ENCODE data around the gene SORCS2.
A peak's percentile ranks its signal among the peaks of the same experiment; 100 is the strongest.

The SORCS2 gene

DNA sequence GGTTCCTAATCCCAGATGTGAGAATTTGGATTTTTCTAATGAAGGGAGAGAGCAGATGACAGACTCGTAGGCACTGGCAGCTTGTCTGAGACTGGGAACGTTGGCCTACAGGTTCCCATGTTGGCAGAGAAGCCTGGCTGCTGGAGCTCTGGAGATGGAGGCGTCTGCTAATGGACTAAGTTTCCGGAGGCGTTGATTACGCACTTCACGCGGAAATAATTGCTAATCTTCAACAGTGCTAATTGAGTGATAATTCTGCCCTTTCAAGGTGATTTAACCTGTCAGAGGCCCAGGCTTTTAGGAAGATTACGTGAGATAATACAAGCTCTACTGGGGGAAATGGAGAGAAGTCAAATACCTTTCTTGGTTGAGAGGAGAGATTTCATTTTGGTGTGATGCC, 165.0 kb downstream of the SORCS2 start:
- H3K36me3 ChIP-seq (ENCODE audit: control insufficient read depth in 1 of 2, insufficient read depth in 2 of 2, low read length in 2 of 2), result no peaks in the 10 kb centered on the region
- no peak overlapping the region for H3K23ac ChIP-seq (ENCODE audit: low read length)
- no peak overlapping the region for H2AK5ac ChIP-seq (ENCODE audit: low read length)
- H3K4me2 ChIP-seq (ENCODE audit: low read length), result no peak overlapping the region
- no peak overlapping the region for H2BK120ac ChIP-seq (ENCODE audit: insufficient read depth, low read length, poor library complexity)
- H3K9me3 ChIP-seq (ENCODE audit: insufficient read depth, low read depth, low read length), result peaks cover under 1% of the 10 kb centered on the region
- no peak overlapping the region for H4K12ac ChIP-seq (ENCODE audit: low read depth, low read length)
- H3K27me3 ChIP-seq (ENCODE audit: insufficient read depth, low read length), result no peaks in the 10 kb centered on the region
- H4K8ac ChIP-seq (ENCODE audit: low read depth, low read length), result no peak overlapping the region
- no peak overlapping the region for H3K4ac ChIP-seq (ENCODE audit: low read depth, low read length)
- no peaks in the 10 kb centered on the region for H3K79me2 ChIP-seq (ENCODE audit: control insufficient read depth, insufficient read depth, low read length, poor library complexity)
- H2BK12ac ChIP-seq (ENCODE audit: low read length), result no peak overlapping the region
- no peak overlapping the region for H2AFZ ChIP-seq (ENCODE audit: insufficient read depth, low read length, poor library complexity)
- H3K14ac ChIP-seq (ENCODE audit: low read length), result no peak overlapping the region
- H2BK5ac ChIP-seq (ENCODE audit: low read depth, low read length, poor library complexity), result no peak overlapping the region
- no peak overlapping the region for H3K4me3 ChIP-seq (ENCODE audit: low read depth, low read length)
- no peak overlapping the region for H3K9ac ChIP-seq (ENCODE audit: low read length)
- H3K79me1 ChIP-seq (ENCODE audit: low read length), result no peaks in the 10 kb centered on the region
- no peak for DNase-seq
- H3K4me1 ChIP-seq (ENCODE audit: control insufficient read depth in 1 of 2, insufficient read depth in 2 of 2, low read length in 2 of 2), result peaks cover 0 to 2% of the 10 kb centered on the region in 2 experiments
- H4K91ac ChIP-seq (ENCODE audit: low read depth, low read length), result no peak overlapping the region
- WGBS (ENCODE audit: extremely low coverage, insufficient coverage, insufficient read length), result no CpG with 5 or more reads among the region's 9 CpGs
- no peak overlapping the region for H3K27ac ChIP-seq (ENCODE audit: low read depth, low read length)
- no peak overlapping the region for H3K18ac ChIP-seq (ENCODE audit: low read length)

GRCh38 chr4:7358100-7358735, 165.9 kb downstream of the SORCS2 start:
- no peak overlapping the region for H2BK120ac ChIP-seq (ENCODE audit: insufficient read depth, low read length, poor library complexity)
- H3K79me2 ChIP-seq (ENCODE audit: control insufficient read depth, insufficient read depth, low read length, poor library complexity), result no peaks in the 10 kb centered on the region
- no peaks in the 10 kb centered on the region for H3K79me1 ChIP-seq (ENCODE audit: low read length)
- H3K27me3 ChIP-seq (ENCODE audit: insufficient read depth, low read length), result no peaks in the 10 kb centered on the region
- H3K23ac ChIP-seq (ENCODE audit: low read length), result no peak overlapping the region
- H3K36me3 ChIP-seq (ENCODE audit: control insufficient read depth in 1 of 2, insufficient read depth in 2 of 2, low read length in 2 of 2), result no peaks in the 10 kb centered on the region
- H3K27ac ChIP-seq (ENCODE audit: low read depth, low read length), result no peak overlapping the region
- no peak overlapping the region for H2AK5ac ChIP-seq (ENCODE audit: low read length)
- no peak overlapping the region for H2AFZ ChIP-seq (ENCODE audit: insufficient read depth, low read length, poor library complexity)
- H3K9ac ChIP-seq (ENCODE audit: low read length), result no peak overlapping the region
- H4K8ac ChIP-seq (ENCODE audit: low read depth, low read length), result no peak overlapping the region
- H4K91ac ChIP-seq (ENCODE audit: low read depth, low read length), result no peak overlapping the region
- no peak overlapping the region for H3K4ac ChIP-seq (ENCODE audit: low read depth, low read length)
- H3K4me2 ChIP-seq (ENCODE audit: low read length), result no peak overlapping the region
- H2BK12ac ChIP-seq (ENCODE audit: low read length), result no peak overlapping the region
- no peak overlapping the region for H2BK5ac ChIP-seq (ENCODE audit: low read depth, low read length, poor library complexity)
- H3K18ac ChIP-seq (ENCODE audit: low read length), result no peak overlapping the region
- no CpG with 5 or more reads among the region's 11 CpGs for WGBS (ENCODE audit: extremely low coverage, insufficient coverage, insufficient read length)
- no peak overlapping the region for H3K4me3 ChIP-seq (ENCODE audit: low read depth, low read length)
- H3K9me3 ChIP-seq (ENCODE audit: insufficient read depth, low read depth, low read length), result peaks cover 4% of the 10 kb centered on the region
- peak; percentile 17 to 37 for DNase-seq
- no peak overlapping the region for H4K12ac ChIP-seq (ENCODE audit: low read depth, low read length)
- no peak overlapping the region for H3K14ac ChIP-seq (ENCODE audit: low read length)
- peaks cover 0 to 2% of the 10 kb centered on the region in 2 experiments for H3K4me1 ChIP-seq (ENCODE audit: control insufficient read depth in 1 of 2, insufficient read depth in 2 of 2, low read length in 2 of 2)

GRCh38 chr4:7359400-7360062, 167.2 kb downstream of the SORCS2 start:
- no peaks in the 10 kb centered on the region for H3K79me2 ChIP-seq (ENCODE audit: control insufficient read depth, insufficient read depth, low read length, poor library complexity)
- H3K36me3 ChIP-seq (ENCODE audit: control insufficient read depth in 1 of 2, insufficient read depth in 2 of 2, low read length in 2 of 2), result no peaks in the 10 kb centered on the region
- no peak for DNase-seq
- no peak overlapping the region for H2BK12ac ChIP-seq (ENCODE audit: low read length)
- no peak overlapping the region for H3K18ac ChIP-seq (ENCODE audit: low read length)
- no peak overlapping the region for H2BK120ac ChIP-seq (ENCODE audit: insufficient read depth, low read length, poor library complexity)
- no peak overlapping the region for H4K8ac ChIP-seq (ENCODE audit: low read depth, low read length)
- H3K27me3 ChIP-seq (ENCODE audit: insufficient read depth, low read length), result no peaks in the 10 kb centered on the region
- peaks cover 4% of the 10 kb centered on the region for H3K9me3 ChIP-seq (ENCODE audit: insufficient read depth, low read depth, low read length)
- no peaks in the 10 kb centered on the region for H3K79me1 ChIP-seq (ENCODE audit: low read length)
- WGBS (ENCODE audit: extremely low coverage, insufficient coverage, insufficient read length), result no CpG with 5 or more reads among the region's 13 CpGs
- H4K91ac ChIP-seq (ENCODE audit: low read depth, low read length), result no peak overlapping the region
- H2BK5ac ChIP-seq (ENCODE audit: low read depth, low read length, poor library complexity), result no peak overlapping the region
- H3K14ac ChIP-seq (ENCODE audit: low read length), result no peak overlapping the region
- no peak overlapping the region for H3K4me2 ChIP-seq (ENCODE audit: low read length)
- H3K4me3 ChIP-seq (ENCODE audit: low read depth, low read length), result no peak overlapping the region
- H2AK5ac ChIP-seq (ENCODE audit: low read length), result no peak overlapping the region
- H4K12ac ChIP-seq (ENCODE audit: low read depth, low read length), result no peak overlapping the region
- H3K9ac ChIP-seq (ENCODE audit: low read length), result no peak overlapping the region
- no peak overlapping the region for H3K4ac ChIP-seq (ENCODE audit: low read depth, low read length)
- H2AFZ ChIP-seq (ENCODE audit: insufficient read depth, low read length, poor library complexity), result no peak overlapping the region
- no peak overlapping the region for H3K23ac ChIP-seq (ENCODE audit: low read length)
- H3K27ac ChIP-seq (ENCODE audit: low read depth, low read length), result no peak overlapping the region
- peaks cover 0 to 2% of the 10 kb centered on the region in 2 experiments for H3K4me1 ChIP-seq (ENCODE audit: control insufficient read depth in 1 of 2, insufficient read depth in 2 of 2, low read length in 2 of 2)

- DNase-seq, result no peak
- no peaks in the 10 kb centered on the region for H3K79me2 ChIP-seq (ENCODE audit: control insufficient read depth, insufficient read depth, low read length, poor library complexity)
- no peak overlapping the region for H2BK12ac ChIP-seq (ENCODE audit: low read length)
- H3K27me3 ChIP-seq (ENCODE audit: insufficient read depth, low read length), result no peaks in the 10 kb centered on the region
- H2BK5ac ChIP-seq (ENCODE audit: low read depth, low read length, poor library complexity), result no peak overlapping the region
- H3K79me1 ChIP-seq (ENCODE audit: low read length), result no peaks in the 10 kb centered on the region
- no peak overlapping the region for H3K14ac ChIP-seq (ENCODE audit: low read length)
- H4K8ac ChIP-seq (ENCODE audit: low read depth, low read length), result no peak overlapping the region
- peaks cover 0 to 2% of the 10 kb centered on the region in 2 experiments for H3K4me1 ChIP-seq (ENCODE audit: control insufficient read depth in 1 of 2, insufficient read depth in 2 of 2, low read length in 2 of 2)
- H2AFZ ChIP-seq (ENCODE audit: insufficient read depth, low read length, poor library complexity), result no peak overlapping the region
- H3K36me3 ChIP-seq (ENCODE audit: control insufficient read depth in 1 of 2, insufficient read depth in 2 of 2, low read length in 2 of 2), result no peaks in the 10 kb centered on the region
- H3K27ac ChIP-seq (ENCODE audit: low read depth, low read length), result no peak overlapping the region
- H3K9me3 ChIP-seq (ENCODE audit: insufficient read depth, low read depth, low read length), result peaks cover 4% of the 10 kb centered on the region
- H3K23ac ChIP-seq (ENCODE audit: low read length), result no peak overlapping the region
- H4K12ac ChIP-seq (ENCODE audit: low read depth, low read length), result no peak overlapping the region
- no peak overlapping the region for H3K9ac ChIP-seq (ENCODE audit: low read length)
- no peak overlapping the region for H2BK120ac ChIP-seq (ENCODE audit: insufficient read depth, low read length, poor library complexity)
- no peak overlapping the region for H3K4me3 ChIP-seq (ENCODE audit: low read depth, low read length)
- H3K4ac ChIP-seq (ENCODE audit: low read depth, low read length), result no peak overlapping the region
- WGBS (ENCODE audit: extremely low coverage, insufficient coverage, insufficient read length), result no CpG with 5 or more reads among the region's 8 CpGs
- no peak overlapping the region for H3K18ac ChIP-seq (ENCODE audit: low read length)
- no peak overlapping the region for H3K4me2 ChIP-seq (ENCODE audit: low read length)
- no peak overlapping the region for H4K91ac ChIP-seq (ENCODE audit: low read depth, low read length)
- no peak overlapping the region for H2AK5ac ChIP-seq (ENCODE audit: low read length)
These were observed 168.5 kb downstream of the SORCS2 start for GRCh38 chr4:7360806-7361205.

All from trophoblast cell (in vitro differentiated cells and primary cell).